Mammary epithelial cell (primary cell): ENCODE results near the gene SEC22A.

ENCODE experiments used
- CTCF ChIP-seq, 2 donors: IDR thresholded peaks in 1 of 2; conservative IDR thresholded peaks in 1 of 2; 2 replicates each; pipeline ENCODE4 v1.5.1; 2011 to 2012; ENCODE audit warnings: inconsistent platforms in 2 of 2, low read length in 2 of 2, mild to moderate bottlenecking in 2 of 2, control low read depth in 1 of 2, low read depth in 1 of 2; ENCODE audit not compliant: insufficient read depth in 1 of 2; ENCODE audit errors: extremely low read depth in 1 of 2
- EZH2 ChIP-seq: IDR thresholded peaks from 2 replicates; pipeline ENCODE4 v1.6.1; 2012; ENCODE audit warnings: low read length, inconsistent platforms, borderline replicate concordance

- TF ChIP-seq EZH2 (no peak), CTCF (conservative IDR thresholded peaks at IDR 0.05 in 1 of 2, IDR thresholded peaks at IDR 0.05 in 1 of 2; ENCODE audit: extremely low read depth in 1 of 2, insufficient read depth in 1 of 2, low read depth in 1 of 2, low read length in 2 of 2) (no peak)
These were observed 118.0 kb downstream of the SEC22A start for GRCh38 chr3:123319760-123320159.
